Thyroid gland (tissue), 4 donors: ENCODE data around the gene ANKRD40. TPM values are rescaled to one million over a fixed set of nuclear protein-coding genes. Genes with fewer than 3 reads are reported as not detected.

Experiments used
- DNase-seq, 2 donors: peaks; one replicate each; pipeline ENCODE4 v3.0.0-alpha.2; 2019
- H3K27ac ChIP-seq, 3 donors: fragments of 200-600 bp; sonication (generic); 1 replicate in 2 of 3; 2 replicates in 1 of 3; pipeline ENCODE4 v1.5.1; 2016 to 2019; ENCODE audit warnings: mild to moderate bottlenecking in 1 of 3, moderate library complexity in 1 of 3
- H3K27me3 ChIP-seq: fragments of 200-600 bp; sonication (generic); one replicate; pipeline ENCODE4 v1.5.1; 2019
- H3K36me3 ChIP-seq, 2 donors: fragments of 200-600 bp; sonication (generic); one replicate each; pipeline ENCODE4 v1.5.1; 2016 to 2019
- H3K4me1 ChIP-seq, 2 donors: fragments of 200-600 bp; sonication (generic); one replicate each; pipeline ENCODE4 v1.5.1; 2017 to 2019
- H3K4me3 ChIP-seq, 3 donors: fragments of 200-600 bp; sonication (generic); replicated peaks in 1 of 3; 1 replicate in 2 of 3; 2 replicates in 1 of 3; pipeline ENCODE4 v1.5.1; 2016; ENCODE audit warnings: mild to moderate bottlenecking in 1 of 3
- H3K9me3 ChIP-seq: fragments of 200-600 bp; sonication (generic); one replicate; pipeline ENCODE4 v1.5.1; 2017
- CTCF ChIP-seq, 6 experiments: fragments of 200-600 bp in 3 of 6; fragments of 450-650 bp in 3 of 6; sonication (generic) in 3 of 6; IDR thresholded peaks; one replicate each; pipeline ENCODE4 v1.5.1; 2016 to 2019; ENCODE audit warnings: antibody characterized with exemption in 6 of 6, mild to moderate bottlenecking in 2 of 6, inconsistent platforms in 1 of 6, moderate library complexity in 1 of 6
- POLR2A ChIP-seq, 2 donors: fragments of 450-650 bp; IDR thresholded peaks; one replicate each; pipeline ENCODE4 v1.6.1; 2017; ENCODE audit warnings: antibody characterized with exemption in 2 of 2, mild to moderate bottlenecking in 2 of 2, moderate library complexity in 1 of 2
- WGBS, 2 donors: methylation state at CpG; one replicate each; pipeline ENCODE4 v1.1.5; 2017; 5-methylcytosine and 5-hydroxymethylcytosine counted together
- intact Hi-C: fragments of 100-400 bp; cut with DNase I; formaldehyde crosslinking; loops from one replicate; pipeline ENCODE4 v1.15.1; 2023
- small RNA-seq: library from RNA; depleted of rRNA; stranded (forward); fragments of <200 nt; gene quantifications from one replicate; pipeline ENCODE3, GENCODE V24; 2016
- total RNA-seq, 4 donors: library from RNA; depleted of rRNA; stranded (reverse); fragments of >200 nt; gene quantifications; one replicate each; pipeline ENCODE4 v1.2.3, GENCODE V29; 2016

The ANKRD40 gene
- total RNA-seq, 4 donors from 2014 or later: 29.4 to 40.2 (median 35.1) TPM

GRCh38 chr17:50645748-50646682, 61.7 kb downstream of the ANKRD40 start:
- WGBS, 2 donors: 95 to 100% methylated on average over 3 of the region's 3 CpGs
- DNase-seq: no peak
- Histone ChIP-seq H3K9me3 (no peaks in the 10 kb centered on the region), H3K4me3 (no peak overlapping the region), H3K36me3 (no peaks in the 10 kb centered on the region), H3K27ac (no peak overlapping the region), H3K27me3 (no peaks in the 10 kb centered on the region), H3K4me1 (peaks cover 0 to 17% of the 10 kb centered on the region in 2 donors)
- intact Hi-C loops: no loop called here
- no peak for TF ChIP-seq POLR2A (IDR thresholded peaks at IDR 0.05)
- TF ChIP-seq CTCF (IDR thresholded peaks at IDR 0.05): no peak

Small RNA genes within 50 kb of the gene (small RNA-seq; reads per million reads assigned to genes)
- not detected for gene RF00019

Other genes starting within 250 kb of the ANKRD40 start
- gene CHAD, start 239.0 kb downstream of the ANKRD40 start, total RNA-seq: under 1 TPM in 1 of 4 donors, not detected in 3; 0.67 TPM
- gene RSAD1, start 229.1 kb downstream of the ANKRD40 start, total RNA-seq: 10 to 100 TPM; 30.2 to 50.1 (median 34.7) TPM
- 1 to 10 TPM in 3 of 4 donors, under 1 TPM in 1; 0.78 to 3.2 (median 1.6) TPM for gene MYCBPAP, start 199.5 kb downstream of the ANKRD40 start, total RNA-seq
- gene EPN3, start 175.2 kb downstream of the ANKRD40 start, total RNA-seq: 10 to 100 TPM in 1 of 4 donors, 1 to 10 TPM in 1, under 1 TPM in 1, not detected in 1; 0.63 to 31.6 (median 3.5) TPM
- gene SPATA20, start 160.7 kb downstream of the ANKRD40 start, total RNA-seq: 100 to 1,000 TPM in 3 of 4 donors, 10 to 100 TPM in 1; 94.9 to 177 (median 125) TPM
- 1 to 10 TPM in 1 of 4 donors, under 1 TPM in 3; 0.13 to 3.3 (median 0.52) TPM for gene CACNA1G, start 147.2 kb downstream of the ANKRD40 start, total RNA-seq
- 100 to 1,000 TPM in 2 of 4 donors, 10 to 100 TPM in 2; 51.0 to 189 (median 131) TPM for gene ABCC3, start 73.0 kb downstream of the ANKRD40 start, total RNA-seq
- 100 to 1,000 TPM in 2 of 4 donors, 10 to 100 TPM in 2; 75.2 to 199 (median 140) TPM for gene LUC7L3, start 11.7 kb upstream of the ANKRD40 start, total RNA-seq
- not detected for gene ANKRD40CL, start 59.6 kb upstream of the ANKRD40 start, total RNA-seq
- under 1 TPM in 1 of 4 donors, not detected in 3; 0.11 TPM for gene WFIKKN2, start 127.7 kb upstream of the ANKRD40 start, total RNA-seq
- 10 to 100 TPM; 28.1 to 46.4 (median 31.1) TPM for gene TOB1, start 158.4 kb upstream of the ANKRD40 start, total RNA-seq